Memory B cell (primary cell): ENCODE measurements around the gene ICA1.
"Not testable (repeated sequence)": the region's sequence is repeated elsewhere in the genome, so short reads cannot be mapped to it uniquely, and the experiment has no call there.

Experiments
- ATAC-seq: fragments of 150-1000 bp; cut with Tn5 transposase; 2 replicates; pipeline ENCODE4 v1.10.0; 2021; ENCODE audit warnings: low read depth, mild to moderate bottlenecking, moderate library complexity
- DNase-seq, 2 donors: peaks; one replicate each; pipeline ENCODE4 v3.0.0; 2022; ENCODE audit warnings: low spot score in 2 of 2
- H3K27ac Mint-ChIP-seq: one replicate; pipeline ENCODE4 v1.8.0; 2022; ENCODE audit warnings: mild to moderate bottlenecking, moderate library complexity, mixed read lengths
- H3K27me3 Mint-ChIP-seq: one replicate; pipeline ENCODE4 v1.8.0; 2022; ENCODE audit warnings: mixed read lengths
- H3K36me3 Mint-ChIP-seq: one replicate; pipeline ENCODE4 v1.8.0; 2022; ENCODE audit warnings: mild to moderate bottlenecking, mixed read lengths
- H3K4me1 Mint-ChIP-seq: one replicate; pipeline ENCODE4 v1.8.0; 2022; ENCODE audit warnings: mixed read lengths
- H3K4me3 Mint-ChIP-seq: one replicate; pipeline ENCODE4 v1.8.0; 2022; ENCODE audit warnings: mild to moderate bottlenecking, moderate library complexity, mixed read lengths
- H3K9me3 Mint-ChIP-seq: one replicate; pipeline ENCODE4 v1.8.0; 2022; ENCODE audit warnings: mixed read lengths

The ICA1 gene

GRCh38 chr7:8261711-8262695, at the start of gene ICA1:
ICA1 (minus strand) TSS chr7:8262167; CDS start chr7:8235926, 26,241 bp downstream.
- DNase-seq (peak; percentile 5 to 39), ATAC-seq (peak; percentile 59)
- Mint-ChIP-seq H3K9me3 (peaks cover 2% of the 10 kb centered on the region), H3K4me3 (peak within 1 kb of the TSS; percentile 72), H3K27ac (no peak within 1 kb of the TSS), H3K27me3 (peaks cover 15% of the 10 kb centered on the region), H3K36me3 (no peaks in the 10 kb centered on the region), H3K4me1 (peaks cover 4% of the 10 kb centered on the region)

DNA sequence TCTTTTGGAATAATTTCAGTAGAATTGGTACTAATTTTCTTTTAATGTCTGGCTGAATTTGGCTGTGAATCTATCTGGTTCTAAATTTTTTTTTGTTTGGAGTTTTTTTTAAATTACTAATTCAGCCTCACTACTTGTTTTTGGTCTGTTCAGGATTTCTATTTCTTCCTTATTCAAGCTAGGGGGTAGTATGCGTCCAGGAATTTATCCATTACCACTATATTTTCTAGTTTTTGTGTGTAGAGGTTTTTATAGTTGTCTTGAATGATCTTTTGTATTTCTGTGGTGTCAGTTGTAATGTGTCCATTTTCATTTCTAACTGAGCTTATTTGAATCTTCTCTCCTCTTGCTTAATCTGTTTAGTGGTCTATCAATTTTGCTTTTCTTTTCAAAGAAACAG, 48.9 kb upstream of the ICA1 start:
- no peak for ATAC-seq
- Mint-ChIP-seq H3K9me3 (peaks cover 7% of the 10 kb centered on the region), H3K4me1 (no peaks in the 10 kb centered on the region), H3K36me3 (no peaks in the 10 kb centered on the region), H3K4me3 (no peak overlapping the region), H3K27me3 (peaks cover 22% of the 10 kb centered on the region), H3K27ac (no peak overlapping the region)
- DNase-seq: no peak

GRCh38 chr7:8305625-8306388, 43.8 kb upstream of the ICA1 start:
- Mint-ChIP-seq H3K27me3 (peaks cover 11% of the 10 kb centered on the region), H3K27ac (no peak overlapping the region), H3K36me3 (no peaks in the 10 kb centered on the region), H3K9me3 (no peaks in the 10 kb centered on the region), H3K4me1 (no peaks in the 10 kb centered on the region), H3K4me3 (no peak overlapping the region)
- DNase-seq (no peak), ATAC-seq (no peak)

DNA sequence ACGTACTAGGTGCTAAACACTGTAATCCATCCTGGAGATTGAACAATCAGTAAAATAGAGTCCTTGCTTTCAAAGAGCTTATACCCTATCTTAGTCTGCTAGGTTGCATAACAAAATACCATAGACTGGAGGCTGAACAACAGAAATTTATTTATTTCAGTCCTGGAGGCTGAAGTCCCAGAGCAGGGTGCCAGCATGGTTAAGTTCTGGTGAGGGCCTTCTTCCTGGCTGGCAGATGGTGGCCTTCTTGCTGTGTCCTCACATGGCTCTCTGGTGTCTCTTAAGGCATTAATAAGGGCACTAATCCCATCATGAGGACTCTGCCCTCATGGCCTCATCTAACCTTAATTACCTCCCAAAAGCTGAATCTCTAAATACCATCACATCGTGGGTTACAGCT, 43.1 kb upstream of the ICA1 start:
- Mint-ChIP-seq H3K4me1 (no peaks in the 10 kb centered on the region), H3K27ac (no peak overlapping the region), H3K27me3 (peaks cover 11% of the 10 kb centered on the region), H3K9me3 (no peaks in the 10 kb centered on the region), H3K4me3 (no peak overlapping the region), H3K36me3 (no peaks in the 10 kb centered on the region)
- ATAC-seq (no peak), DNase-seq (no peak)

DNA sequence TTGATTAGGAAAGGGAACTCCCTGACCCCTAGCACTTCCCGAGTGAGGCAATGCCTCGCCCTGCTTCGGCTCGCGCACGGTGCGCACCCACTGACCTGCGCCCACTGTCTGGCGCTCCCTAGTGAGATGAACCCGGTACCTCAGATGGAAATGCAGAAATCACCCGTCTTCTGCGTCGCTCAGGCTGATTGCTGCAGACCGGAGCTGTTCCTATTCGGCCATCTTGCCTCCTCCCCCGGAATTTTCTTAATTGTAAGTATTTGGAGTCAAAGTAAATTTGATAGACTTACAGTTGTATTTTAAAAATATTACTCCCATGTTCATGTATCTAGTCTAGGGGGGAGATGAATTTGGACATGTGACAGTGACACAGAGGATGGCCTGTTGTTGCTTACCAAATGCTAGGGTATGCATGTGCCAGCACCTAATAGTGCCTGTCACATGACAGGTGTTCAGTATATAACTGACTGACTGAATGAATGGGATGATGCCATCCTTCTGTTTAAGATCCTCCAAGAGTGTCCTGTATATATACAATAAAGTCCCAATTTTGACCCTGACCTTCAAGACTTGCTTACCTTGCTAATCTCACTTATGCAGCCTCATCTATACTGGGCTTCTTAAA, 42.0 kb upstream of the ICA1 start:
- H3K9me3 Mint-ChIP-seq: no peaks in the 10 kb centered on the region
- no peaks in the 10 kb centered on the region for H3K36me3 Mint-ChIP-seq
- H3K4me1 Mint-ChIP-seq: no peaks in the 10 kb centered on the region
- H3K4me3 Mint-ChIP-seq: no peak overlapping the region
- DNase-seq (no peak), ATAC-seq (no peak)
- no peak overlapping the region for H3K27ac Mint-ChIP-seq
- peaks cover 11% of the 10 kb centered on the region for H3K27me3 Mint-ChIP-seq

DNA sequence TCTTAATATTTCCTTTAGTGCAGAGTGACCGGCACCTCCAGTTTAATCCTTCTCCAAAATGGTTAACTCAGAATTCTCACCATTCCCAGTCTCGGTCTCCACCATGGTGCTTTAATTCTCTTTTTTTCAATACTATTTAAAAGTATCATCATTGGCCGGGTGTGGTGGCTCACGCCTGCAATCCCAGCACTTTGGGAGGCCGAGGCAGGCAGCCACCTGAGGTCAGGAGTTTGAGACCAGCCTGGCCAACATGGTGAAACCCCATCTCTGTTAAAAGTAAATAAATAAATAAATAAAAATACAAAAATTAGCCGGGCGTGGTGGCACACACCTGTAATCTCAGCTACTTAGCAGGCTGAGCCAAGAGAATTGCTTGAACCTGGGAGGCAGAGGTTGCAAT, 35.1 kb upstream of the ICA1 start:
- H3K27ac Mint-ChIP-seq, DNase-seq, ATAC-seq, H3K4me3 Mint-ChIP-seq, H3K9me3 Mint-ChIP-seq, H3K36me3 Mint-ChIP-seq, H3K4me1 Mint-ChIP-seq, H3K27me3 Mint-ChIP-seq: not testable (repeated sequence)

GRCh38 chr7:8296362-8296659, 34.3 kb upstream of the ICA1 start:
- no peaks in the 10 kb centered on the region for H3K9me3 Mint-ChIP-seq
- no peak overlapping the region for H3K4me3 Mint-ChIP-seq
- DNase-seq (no peak), ATAC-seq (no peak)
- H3K27me3 Mint-ChIP-seq: peaks cover 6% of the 10 kb centered on the region
- peaks cover 2% of the 10 kb centered on the region for H3K4me1 Mint-ChIP-seq
- no peaks in the 10 kb centered on the region for H3K36me3 Mint-ChIP-seq
- H3K27ac Mint-ChIP-seq: no peak overlapping the region

GRCh38 chr7:8295638-8296361, 33.8 kb upstream of the ICA1 start:
- Mint-ChIP-seq H3K4me1 (peaks cover 2% of the 10 kb centered on the region), H3K4me3 (no peak overlapping the region), H3K36me3 (no peaks in the 10 kb centered on the region), H3K27ac (no peak overlapping the region), H3K27me3 (peaks cover 6% of the 10 kb centered on the region), H3K9me3 (no peaks in the 10 kb centered on the region)
- ATAC-seq (peak; percentile 92), DNase-seq (peak in 1 of 2 donors; percentile 36)

DNA sequence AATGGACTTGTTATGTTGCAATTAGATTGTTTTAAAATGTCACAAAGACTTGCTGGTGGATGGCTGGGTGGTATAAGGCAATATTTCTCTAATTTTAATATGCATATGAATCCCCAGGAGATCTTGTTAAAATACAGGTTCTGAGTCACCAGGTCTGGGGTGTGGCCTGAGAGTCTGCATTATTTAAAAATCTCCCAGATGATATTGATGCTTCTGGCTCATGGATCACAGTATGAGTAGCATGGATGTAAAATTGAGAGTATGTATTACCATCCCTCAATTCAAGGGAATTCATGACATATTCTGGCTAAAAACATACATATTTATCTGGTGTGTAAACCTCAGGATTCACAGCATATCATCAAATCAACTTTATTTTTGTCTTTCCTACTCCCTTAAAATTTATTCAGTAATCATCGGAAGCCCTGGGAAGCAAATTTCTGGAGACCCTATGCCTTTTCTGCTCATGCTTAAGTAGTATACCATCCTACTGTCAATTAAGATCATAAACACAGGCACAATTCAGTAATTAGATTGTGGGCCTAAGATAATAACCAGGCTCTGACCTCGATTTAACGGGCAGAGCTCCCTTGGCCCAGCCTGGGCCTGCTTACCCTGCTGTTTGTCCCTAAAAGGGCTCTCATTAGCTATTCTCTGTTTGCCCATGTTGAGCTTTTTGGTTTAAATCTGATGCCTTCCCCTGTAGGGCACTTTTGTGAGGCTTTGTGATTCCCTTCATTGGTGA, 29.6 kb upstream of the ICA1 start:
- no peaks in the 10 kb centered on the region for H3K9me3 Mint-ChIP-seq
- peaks cover 2% of the 10 kb centered on the region for H3K4me1 Mint-ChIP-seq
- DNase-seq: no peak
- ATAC-seq: no peak
- H3K27me3 Mint-ChIP-seq: peaks cover 8% of the 10 kb centered on the region
- H3K27ac Mint-ChIP-seq: no peak overlapping the region
- no peaks in the 10 kb centered on the region for H3K36me3 Mint-ChIP-seq
- H3K4me3 Mint-ChIP-seq: no peak overlapping the region

DNA sequence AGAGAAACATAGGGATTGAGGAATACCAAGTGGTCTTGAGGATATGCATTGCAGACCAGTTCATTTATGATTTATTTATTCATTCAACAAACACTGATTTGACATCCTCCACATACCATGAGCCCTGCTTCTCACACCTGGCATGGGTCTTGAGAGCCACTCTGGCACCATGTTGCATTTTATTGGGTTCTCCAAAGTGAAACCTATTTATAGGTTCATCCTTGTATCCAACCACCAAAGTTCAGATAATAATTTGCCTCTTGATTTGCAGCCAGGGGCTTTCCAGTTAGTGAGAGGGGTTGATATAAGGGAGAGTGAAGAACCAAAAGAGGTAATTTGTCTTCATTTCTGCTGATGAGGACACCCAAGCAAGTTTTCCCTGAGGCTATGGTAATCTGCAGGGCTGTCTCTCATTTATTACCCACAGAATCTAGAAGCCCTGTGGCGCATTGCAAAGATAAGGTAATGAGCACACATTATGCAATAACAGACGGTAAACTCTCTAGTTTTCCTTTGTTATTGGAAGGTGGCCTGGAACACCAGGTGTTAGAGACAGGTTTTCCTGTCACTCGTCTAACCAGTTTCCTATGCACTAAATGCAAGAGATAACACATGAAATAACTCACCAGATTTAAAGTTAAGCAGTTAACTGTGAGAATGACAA, 28.8 kb upstream of the ICA1 start:
- DNase-seq (no peak), ATAC-seq (no peak)
- Mint-ChIP-seq H3K27me3 (peaks cover 8% of the 10 kb centered on the region), H3K27ac (no peak overlapping the region), H3K9me3 (no peaks in the 10 kb centered on the region), H3K4me3 (no peak overlapping the region), H3K4me1 (no peaks in the 10 kb centered on the region), H3K36me3 (no peaks in the 10 kb centered on the region)

DNA sequence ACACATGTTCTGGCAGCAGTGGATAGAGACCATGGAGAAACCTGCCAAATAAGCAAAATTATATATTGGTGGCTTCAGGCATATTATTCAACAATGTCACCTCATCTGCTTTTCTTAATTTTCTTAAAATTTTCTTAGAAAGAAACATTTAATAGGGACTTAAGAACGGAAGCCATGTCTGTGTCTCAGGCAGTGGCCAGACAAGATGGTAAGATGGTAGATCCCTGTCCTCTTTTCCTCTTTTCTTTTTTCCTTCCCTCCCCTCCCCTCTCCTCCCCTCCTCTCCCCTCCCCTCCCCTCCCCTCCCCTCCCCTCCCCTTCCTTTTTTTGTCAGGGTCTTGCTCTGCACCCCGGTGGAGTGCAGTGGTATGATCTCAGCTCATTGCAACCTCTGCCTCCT, 24.2 kb upstream of the ICA1 start:
- Mint-ChIP-seq H3K4me1 (no peaks in the 10 kb centered on the region), H3K36me3 (no peaks in the 10 kb centered on the region), H3K4me3 (no peak overlapping the region), H3K27me3 (peaks cover 3% of the 10 kb centered on the region), H3K27ac (no peak overlapping the region), H3K9me3 (no peaks in the 10 kb centered on the region)
- DNase-seq: no peak
- no peak for ATAC-seq

DNA sequence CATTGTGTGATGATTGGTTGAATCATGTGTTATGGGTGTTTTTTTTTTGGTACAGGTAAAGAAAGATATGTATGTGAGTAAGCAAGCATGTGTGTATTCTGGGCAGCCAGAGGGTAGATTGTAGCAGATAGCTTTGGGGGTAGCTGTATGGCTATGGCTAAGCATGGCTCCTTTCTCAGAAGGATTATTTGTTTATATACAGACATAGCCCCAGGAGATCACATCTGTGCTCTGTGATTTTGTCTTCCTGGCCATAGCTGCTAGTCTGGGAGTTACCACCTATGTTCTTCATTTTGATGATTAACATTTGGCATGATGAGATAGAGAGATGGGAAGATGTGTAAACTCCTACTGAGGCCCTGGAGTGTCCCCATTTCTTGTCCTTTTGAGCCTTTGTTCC, 23.2 kb upstream of the ICA1 start:
- ATAC-seq (no peak), DNase-seq (no peak)
- Mint-ChIP-seq H3K4me1 (no peaks in the 10 kb centered on the region), H3K4me3 (no peak overlapping the region), H3K36me3 (no peaks in the 10 kb centered on the region), H3K27ac (no peak overlapping the region), H3K27me3 (peaks cover 3% of the 10 kb centered on the region), H3K9me3 (no peaks in the 10 kb centered on the region)

DNA sequence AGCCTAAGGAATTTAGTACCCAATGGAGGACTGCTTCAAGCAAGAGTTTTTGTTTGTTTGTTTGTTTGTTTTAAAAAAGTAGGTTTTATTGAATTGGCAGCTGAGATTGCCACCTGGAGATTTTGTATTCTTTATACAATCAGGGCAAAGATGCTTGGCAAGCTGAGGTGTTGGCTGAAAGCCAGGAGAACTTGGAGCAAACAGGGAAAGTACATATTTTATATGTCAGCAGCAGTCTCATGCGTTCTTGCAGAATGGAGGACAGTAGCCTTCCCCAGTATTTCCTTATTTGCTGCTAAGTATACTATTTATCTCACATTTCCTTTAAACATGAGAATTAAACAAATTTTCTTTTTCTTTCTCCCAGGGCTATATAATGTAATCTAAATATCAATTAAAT, 22.6 kb upstream of the ICA1 start:
- no peak overlapping the region for H3K27ac Mint-ChIP-seq
- no peak for ATAC-seq
- no peaks in the 10 kb centered on the region for H3K4me1 Mint-ChIP-seq
- H3K27me3 Mint-ChIP-seq: peaks cover 3% of the 10 kb centered on the region
- no peak for DNase-seq
- no peaks in the 10 kb centered on the region for H3K9me3 Mint-ChIP-seq
- H3K36me3 Mint-ChIP-seq: no peaks in the 10 kb centered on the region
- no peak overlapping the region for H3K4me3 Mint-ChIP-seq
